Neural cell (in vitro differentiated cells): ENCODE data around the gene METTL2B.
A peak's percentile ranks its signal among the peaks of the same experiment; 100 is the strongest.

ENCODE experiments used
- POLR2AphosphoS5 ChIP-seq: IDR thresholded peaks from 2 replicates; pipeline ENCODE4 v1.6.1; 2012
- TF ChIP-seq, protein P1 (sequence below): fragments of 450-650 bp; IDR thresholded peaks from 2 replicates; pipeline ENCODE4 v1.5.1; 2014; ENCODE audit warnings: antibody characterized with exemption, mild to moderate bottlenecking, moderate library complexity; ENCODE audit not compliant: poor library complexity, severe bottlenecking

DNA sequence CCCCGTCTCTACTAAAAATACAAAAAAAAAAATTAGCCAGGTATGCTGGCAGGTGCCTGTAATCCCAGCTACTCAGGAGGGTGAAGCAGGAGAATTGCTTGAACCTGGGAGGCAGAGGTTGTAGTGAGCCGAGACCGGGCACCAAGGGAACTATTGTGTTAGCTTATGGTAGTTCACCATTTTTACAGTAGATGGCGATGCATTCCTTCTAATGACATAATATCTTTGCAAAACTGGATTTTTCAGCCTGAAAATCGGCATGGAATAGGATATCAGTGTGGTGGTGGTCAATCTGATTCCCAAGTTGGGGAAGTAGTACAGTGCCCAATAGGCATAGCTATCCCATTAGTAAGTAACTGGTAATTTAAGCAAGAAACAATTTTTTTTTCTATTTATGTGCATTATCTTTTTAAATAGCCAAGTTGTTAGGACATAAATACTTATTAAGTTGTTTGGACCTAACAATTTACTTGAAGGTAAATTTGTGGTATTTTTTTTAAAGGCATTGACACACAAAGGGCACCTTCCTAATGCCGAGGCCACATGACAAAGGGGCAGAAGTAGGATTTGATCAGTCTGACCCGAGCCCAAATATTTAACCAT lies 49.2 kb upstream of the METTL2B start:
- TF ChIP-seq, protein P1, sequence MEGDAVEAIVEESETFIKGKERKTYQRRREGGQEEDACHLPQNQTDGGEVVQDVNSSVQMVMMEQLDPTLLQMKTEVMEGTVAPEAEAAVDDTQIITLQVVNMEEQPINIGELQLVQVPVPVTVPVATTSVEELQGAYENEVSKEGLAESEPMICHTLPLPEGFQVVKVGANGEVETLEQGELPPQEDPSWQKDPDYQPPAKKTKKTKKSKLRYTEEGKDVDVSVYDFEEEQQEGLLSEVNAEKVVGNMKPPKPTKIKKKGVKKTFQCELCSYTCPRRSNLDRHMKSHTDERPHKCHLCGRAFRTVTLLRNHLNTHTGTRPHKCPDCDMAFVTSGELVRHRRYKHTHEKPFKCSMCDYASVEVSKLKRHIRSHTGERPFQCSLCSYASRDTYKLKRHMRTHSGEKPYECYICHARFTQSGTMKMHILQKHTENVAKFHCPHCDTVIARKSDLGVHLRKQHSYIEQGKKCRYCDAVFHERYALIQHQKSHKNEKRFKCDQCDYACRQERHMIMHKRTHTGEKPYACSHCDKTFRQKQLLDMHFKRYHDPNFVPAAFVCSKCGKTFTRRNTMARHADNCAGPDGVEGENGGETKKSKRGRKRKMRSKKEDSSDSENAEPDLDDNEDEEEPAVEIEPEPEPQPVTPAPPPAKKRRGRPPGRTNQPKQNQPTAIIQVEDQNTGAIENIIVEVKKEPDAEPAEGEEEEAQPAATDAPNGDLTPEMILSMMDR: peak; percentile 89
- TF ChIP-seq POLR2AphosphoS5: no peak
